Left lung (tissue), 10 donors: ENCODE measurements around the gene CCDC158. TPM values are rescaled to one million over a fixed set of nuclear protein-coding genes. Genes with fewer than 3 reads are reported as not detected.

Experiments
- ATAC-seq: fragments of 200-7000 bp; cut with Tn5 transposase; one replicate; pipeline ENCODE4 v1.9.1; 2020; ENCODE audit warnings: moderate library complexity
- DNase-seq, 4 donors: peaks; one replicate each; pipeline ENCODE4 v3.0.0-alpha.2; 2013 to 2020
- H3K27ac ChIP-seq, 2 donors: fragments of 200-600 bp; sonication (generic) in 1 of 2; one replicate each; pipeline versions ENCODE4 v1.5.0 to v1.8.0; 2020 to 2021
- H3K27me3 ChIP-seq, 2 donors: fragments of 200-600 bp; sonication (generic) in 1 of 2; one replicate each; pipeline versions ENCODE4 v1.5.0 to v1.8.0; 2020 to 2021
- H3K36me3 ChIP-seq, 2 donors: fragments of 200-600 bp; sonication (generic) in 1 of 2; one replicate each; pipeline versions ENCODE4 v1.5.0 to v1.8.0; 2020 to 2021
- H3K4me1 ChIP-seq, 2 donors: fragments of 200-600 bp; one replicate each; pipeline ENCODE4 v1.8.0; 2021
- H3K4me3 ChIP-seq, 2 donors: fragments of 200-600 bp; sonication (generic) in 1 of 2; one replicate each; pipeline versions ENCODE4 v1.5.0 to v1.8.0; 2020 to 2021; ENCODE audit warnings: mild to moderate bottlenecking in 1 of 2
- H3K9me3 ChIP-seq, 2 donors: fragments of 200-600 bp; sonication (generic) in 1 of 2; one replicate each; pipeline versions ENCODE4 v1.5.0 to v1.8.0; 2020 to 2021
- CTCF ChIP-seq, 2 donors: fragments of 200-600 bp; sonication (generic) in 1 of 2; IDR thresholded peaks; one replicate each; pipeline versions ENCODE4 v1.5.0 to v1.8.0; 2021; ENCODE audit warnings: antibody characterized with exemption in 2 of 2
- intact Hi-C, 2 donors: fragments of 100-400 bp; cut with DNase I; formaldehyde crosslinking; loops; one replicate each; pipeline versions ENCODE4 v1.11.2 to v1.14.2; 2022
- polyA plus RNA-seq, 6 donors: library from polyadenylated mRNA; unstranded; fragments of 120-200 nt; gene quantifications; one replicate each; pipeline ENCODE4 v1.2.1, GENCODE V29; 2013; ENCODE audit not compliant: insufficient read length in 6 of 6
- total RNA-seq, 2 donors: library from RNA; stranded (reverse); fragmentation: NEBNext Ultra II Directional; extraction: Animal tissue kit (Norgen Biotek cat#: 25700); gene quantifications; one replicate each; pipeline ENCODE4 v1.2.1, GENCODE V29; 2021
- donor health status: DM: no; HTN: yes; CAD: no.
- donor health status: DM: no; HTN: no; CAD: no.

CCDC158 gene
- total and polyA plus RNA-seq, 8 donors = 0.47 to 1.6 (median 0.84) TPM

- Histone ChIP-seq H3K36me3 (no peaks in the 10 kb centered on the region), H3K27ac (no peak overlapping the region), H3K27me3 (no peaks in the 10 kb centered on the region), H3K4me1 (no peaks in the 10 kb centered on the region), H3K4me3 (no peak overlapping the region), H3K9me3 (no peaks in the 10 kb centered on the region)
- intact Hi-C loops = no loop called here
- ATAC-seq = no peak
- no peak for TF ChIP-seq CTCF (IDR thresholded peaks at IDR 0.05)
- no peak for DNase-seq
These were observed 28.4 kb upstream of the CCDC158 start for GRCh38 chr4:76449362-76449767.

- ATAC-seq (no peak), DNase-seq (no peak)
- Histone ChIP-seq H3K9me3 (no peaks in the 10 kb centered on the region), H3K4me1 (no peaks in the 10 kb centered on the region), H3K4me3 (no peak overlapping the region), H3K36me3 (no peaks in the 10 kb centered on the region), H3K27me3 (no peaks in the 10 kb centered on the region), H3K27ac (no peak overlapping the region)
- intact Hi-C loops = no loop called here
- TF ChIP-seq CTCF (IDR thresholded peaks at IDR 0.05) = no peak
These were observed 27.3 kb upstream of the CCDC158 start for GRCh38 chr4:76448211-76448610.

GRCh38 chr4:76447393-76447851 is 26.5 kb upstream of the CCDC158 start:
- DNase-seq (no peak), ATAC-seq (no peak)
- no peak overlapping the region for H3K27ac ChIP-seq
- no peaks in the 10 kb centered on the region for H3K36me3 ChIP-seq
- no peaks in the 10 kb centered on the region for H3K27me3 ChIP-seq
- H3K9me3 ChIP-seq = no peaks in the 10 kb centered on the region
- no peak for TF ChIP-seq CTCF (IDR thresholded peaks at IDR 0.05)
- no peaks in the 10 kb centered on the region for H3K4me1 ChIP-seq
- no peak overlapping the region for H3K4me3 ChIP-seq
- intact Hi-C loops = no loop called here

- intact Hi-C loops = no loop called here
- no peak overlapping the region for H3K4me3 ChIP-seq
- no peaks in the 10 kb centered on the region for H3K36me3 ChIP-seq
- ATAC-seq = no peak
- no peaks in the 10 kb centered on the region for H3K27me3 ChIP-seq
- H3K27ac ChIP-seq = no peak overlapping the region
- no peaks in the 10 kb centered on the region for H3K9me3 ChIP-seq
- H3K4me1 ChIP-seq = no peaks in the 10 kb centered on the region
- no peak for TF ChIP-seq CTCF (IDR thresholded peaks at IDR 0.05)
- no peak for DNase-seq
These were observed 25.0 kb upstream of the CCDC158 start for GRCh38 chr4:76445911-76446310.

- Histone ChIP-seq H3K4me1 (no peaks in the 10 kb centered on the region), H3K4me3 (no peak overlapping the region), H3K27ac (no peak overlapping the region), H3K9me3 (no peaks in the 10 kb centered on the region), H3K27me3 (no peaks in the 10 kb centered on the region), H3K36me3 (no peaks in the 10 kb centered on the region)
- no peak for DNase-seq
- intact Hi-C loops = no loop called here
- no peak for TF ChIP-seq CTCF (IDR thresholded peaks at IDR 0.05)
- ATAC-seq = no peak
These were observed 22.4 kb upstream of the CCDC158 start for GRCh38 chr4:76443376-76443775.
